H9 (cell line): ENCODE results near the gene DRG1. TPM values are rescaled to one million over a fixed set of nuclear protein-coding genes. Genes with fewer than 3 reads are reported as not detected.

Experiments
- DNase-seq: peaks from one replicate; pipeline ENCODE4 v3.0.0-alpha.2; 2017
- H2AFZ ChIP-seq: one replicate; pipeline ENCODE4 v1.6.1; 2013; ENCODE audit warnings: mild to moderate bottlenecking, low read length, control low read depth, moderate library complexity
- H2AK5ac ChIP-seq: 2 replicates; pipeline ENCODE4 v1.6.1; 2013; ENCODE audit warnings: low read length, control low read depth, mixed read lengths; ENCODE audit not compliant: insufficient read length
- H2BK120ac ChIP-seq: one replicate; pipeline ENCODE4 v1.6.1; 2013; ENCODE audit warnings: low read depth, mild to moderate bottlenecking, low read length, control low read depth, inconsistent platforms; ENCODE audit not compliant: poor library complexity, severe bottlenecking
- H2BK12ac ChIP-seq: 2 replicates; pipeline ENCODE4 v1.6.1; 2013; ENCODE audit warnings: low read length, control low read depth, mixed read lengths, low read depth; ENCODE audit not compliant: insufficient read length
- H2BK15ac ChIP-seq: 2 replicates; pipeline ENCODE4 v1.6.1; 2013; ENCODE audit warnings: low read depth, low read length, control low read depth
- H2BK20ac ChIP-seq: one replicate; pipeline ENCODE4 v1.6.1; 2013; ENCODE audit warnings: low read depth, mild to moderate bottlenecking, low read length, control low read depth, inconsistent platforms; ENCODE audit not compliant: poor library complexity, severe bottlenecking
- H2BK5ac ChIP-seq: 2 replicates; pipeline ENCODE4 v1.6.1; 2013; ENCODE audit warnings: low read length, control low read depth, mixed read lengths; ENCODE audit not compliant: insufficient read length
- H3K14ac ChIP-seq: 2 replicates; pipeline ENCODE4 v1.6.1; 2013; ENCODE audit warnings: low read length, control low read depth; ENCODE audit not compliant: insufficient read depth
- H3K18ac ChIP-seq: 2 replicates; pipeline ENCODE4 v1.6.1; 2013; ENCODE audit warnings: low read depth, mild to moderate bottlenecking, mixed read lengths, low read length, control low read depth; ENCODE audit not compliant: insufficient read length
- H3K23ac ChIP-seq: 2 replicates; pipeline ENCODE4 v1.6.1; 2013; ENCODE audit warnings: low read length, control low read depth, mixed read lengths, low read depth; ENCODE audit not compliant: insufficient read length
- H3K23me2 ChIP-seq: 2 replicates; pipeline ENCODE4 v1.6.1; 2013; ENCODE audit warnings: low read depth, mild to moderate bottlenecking, mixed read lengths, low read length, control low read depth; ENCODE audit not compliant: insufficient read length, poor library complexity, severe bottlenecking
- H3K27ac ChIP-seq: 2 replicates; pipeline ENCODE4 v1.5.1; 2013; ENCODE audit warnings: low read length, control low read depth, mixed read lengths, low read depth; ENCODE audit not compliant: insufficient read length
- H3K27me3 ChIP-seq: 2 replicates; pipeline ENCODE4 v1.6.1; 2013; ENCODE audit warnings: low read length, control low read depth, inconsistent platforms; ENCODE audit not compliant: insufficient read depth
- H3K4ac ChIP-seq: 2 replicates; pipeline ENCODE4 v1.6.1; 2013; ENCODE audit warnings: low read depth, mild to moderate bottlenecking, control low read depth, inconsistent platforms, low read length, moderate library complexity
- H3K4me1 ChIP-seq: 2 replicates; pipeline ENCODE4 v1.6.1; 2013; ENCODE audit warnings: low read length, control low read depth, inconsistent platforms; ENCODE audit not compliant: insufficient read depth
- H3K4me2 ChIP-seq: 2 replicates; pipeline ENCODE4 v1.6.1; 2013; ENCODE audit warnings: low read length, control low read depth, mixed read lengths; ENCODE audit not compliant: insufficient read length, insufficient read depth
- H3K56ac ChIP-seq: 2 replicates; pipeline ENCODE4 v1.6.1; 2013; ENCODE audit warnings: low read depth, mild to moderate bottlenecking, mixed read lengths, low read length, control low read depth; ENCODE audit not compliant: insufficient read length
- H3K79me1 ChIP-seq: 2 replicates; pipeline ENCODE4 v1.6.1; 2013; ENCODE audit warnings: low read depth, mild to moderate bottlenecking, moderate library complexity, low read length, control low read depth, inconsistent platforms; ENCODE audit not compliant: insufficient read depth, poor library complexity, severe bottlenecking
- H3K79me2 ChIP-seq: 2 replicates; pipeline ENCODE4 v1.6.1; 2013; ENCODE audit warnings: low read length, control low read depth, inconsistent platforms; ENCODE audit not compliant: insufficient read depth
- H3K9ac ChIP-seq: 2 replicates; pipeline ENCODE4 v1.6.1; 2013; ENCODE audit warnings: low read length, control low read depth, mixed read lengths; ENCODE audit not compliant: insufficient read length; ENCODE audit errors: extremely low read depth
- H3K9me3 ChIP-seq: one replicate; pipeline ENCODE4 v1.6.1; 2013; ENCODE audit warnings: low read depth, low read length, inconsistent platforms; ENCODE audit not compliant: control insufficient read depth
- H3T11ph ChIP-seq: one replicate; pipeline ENCODE4 v1.6.1; 2013; ENCODE audit warnings: mild to moderate bottlenecking, low read length, control low read depth, inconsistent platforms
- H4K20me1 ChIP-seq: one replicate; pipeline ENCODE4 v1.6.1; 2013; ENCODE audit not compliant: control insufficient read depth, insufficient read length, insufficient read depth
- H4K5ac ChIP-seq: 2 replicates; pipeline ENCODE4 v1.6.1; 2013; ENCODE audit warnings: low read depth, mild to moderate bottlenecking, mixed read lengths, low read length, control low read depth; ENCODE audit not compliant: insufficient read length
- H4K8ac ChIP-seq: replicated peaks from 2 replicates; pipeline ENCODE4 v1.6.1; 2013; ENCODE audit warnings: low read length, control low read depth, mixed read lengths, low read depth; ENCODE audit not compliant: insufficient read length
- H4K91ac ChIP-seq: 2 replicates; pipeline ENCODE4 v1.6.1; 2013; ENCODE audit warnings: low read depth, mild to moderate bottlenecking, moderate library complexity, mixed read lengths, low read length, control low read depth; ENCODE audit not compliant: insufficient read length
- H3K27ac Mint-ChIP-seq, 3 experiments: 2 replicates in 2 of 3; 3 replicates in 1 of 3; pipeline ENCODE4 v1.8.0; 2020 to 2021; ENCODE audit warnings: mixed read lengths in 3 of 3, mild to moderate bottlenecking in 1 of 3, moderate library complexity in 1 of 3
- H3K27me3 Mint-ChIP-seq: 2 replicates; pipeline ENCODE4 v1.8.0; 2021; ENCODE audit warnings: low read depth, mild to moderate bottlenecking, moderate library complexity, mixed read lengths
- H3K36me3 Mint-ChIP-seq, 3 experiments: 2 replicates in 2 of 3; 3 replicates in 1 of 3; pipeline ENCODE4 v1.8.0; 2020 to 2021; ENCODE audit warnings: low read depth in 3 of 3, mixed read lengths in 3 of 3; ENCODE audit not compliant: insufficient read depth in 1 of 3
- H3K4me1 Mint-ChIP-seq, 2 experiments: 2 replicates each; pipeline ENCODE4 v1.8.0; 2020; ENCODE audit warnings: mixed read lengths in 2 of 2
- H3K4me3 Mint-ChIP-seq, 2 experiments: 2 replicates in 1 of 2; 3 replicates in 1 of 2; pipeline ENCODE4 v1.8.0; 2020 to 2021; ENCODE audit warnings: mild to moderate bottlenecking in 2 of 2, mixed read lengths in 2 of 2, moderate library complexity in 1 of 2
- H3K9me3 Mint-ChIP-seq, 2 experiments: 2 replicates in 1 of 2; 3 replicates in 1 of 2; pipeline ENCODE4 v1.8.0; 2020; ENCODE audit warnings: mild to moderate bottlenecking in 2 of 2, mixed read lengths in 2 of 2, moderate library complexity in 1 of 2
- CTCF ChIP-seq: fragments of 200-600 bp; sonication (generic); conservative IDR thresholded peaks from 3 replicates; pipeline ENCODE4 v1.8.0; 2021; ENCODE audit warnings: antibody characterized with exemption, mild to moderate bottlenecking
- WGBS: extraction: QIAGEN DNeasy Blood & Tissue Kit; methylation state at CpG from one replicate; pipeline ENCODE4 v1.1.7; 2013; ENCODE audit warnings: missing lambda C conversion rate, low lambda C conversion rate, mixed read lengths; ENCODE audit not compliant: insufficient read length; ENCODE audit errors: extremely low coverage; 5-methylcytosine and 5-hydroxymethylcytosine counted together
- total RNA-seq: library from RNA; stranded (reverse); gene quantifications from 2 replicates; pipeline ENCODE4 v1.2.1, GENCODE V29; 2021

Gene DRG1
- total RNA-seq, 1 experiment from 2014 or later: 89.5 TPM

- H3K18ac ChIP-seq: no peak overlapping the region
- no peak overlapping the region for H2BK20ac ChIP-seq
- no peaks in the 10 kb centered on the region for H3K79me2 ChIP-seq
- H3K27ac ChIP-seq: no peak overlapping the region
- no peaks in the 10 kb centered on the region for H3K4me1 ChIP-seq
- H2BK5ac ChIP-seq: no peak overlapping the region
- Mint-ChIP-seq H3K27ac (0 out of 7 replicates have a peak overlapping the region, but pooled peaks of 1 of the 3 experiments have one; percentile 28), H3K27me3 (no peaks in the 10 kb centered on the region; the same call in 1 of the 2 replicates), H3K36me3 (peaks cover 18 to 46% (median 26%) of the 10 kb centered on the region in 3 experiments), H3K4me3 (no peak overlapping the region), H3K9me3 (no peaks in the 10 kb centered on the region), H3K4me1 (no peaks in the 10 kb centered on the region)
- H4K91ac ChIP-seq: no peak overlapping the region
- no peaks in the 10 kb centered on the region for H3K27me3 ChIP-seq
- no peak overlapping the region for H3K4ac ChIP-seq
- no peak overlapping the region for H3T11ph ChIP-seq
- no peak overlapping the region for H3K14ac ChIP-seq
- no peak overlapping the region for H2BK12ac ChIP-seq
- DNase-seq: no peak
- H2BK120ac ChIP-seq: no peak overlapping the region
- no peak for TF ChIP-seq CTCF
- no peak overlapping the region for H2AFZ ChIP-seq
- H3K9me3 ChIP-seq: no peaks in the 10 kb centered on the region
- no peak overlapping the region for H2AK5ac ChIP-seq
- H3K9ac ChIP-seq: no peak overlapping the region
- no peak overlapping the region for H3K23ac ChIP-seq
- no peaks in the 10 kb centered on the region for H4K20me1 ChIP-seq
- WGBS: no CpG with 5 or more reads among the region's 3 CpGs
- peaks cover 2% of the 10 kb centered on the region for H3K79me1 ChIP-seq
- no peak overlapping the region for H3K56ac ChIP-seq
- no peak overlapping the region for H4K8ac ChIP-seq
- no peaks in the 10 kb centered on the region for H3K23me2 ChIP-seq
- no peak overlapping the region for H2BK15ac ChIP-seq
- no peak overlapping the region for H4K5ac ChIP-seq
- no peak overlapping the region for H3K4me2 ChIP-seq
These were observed 76.4 kb downstream of the DRG1 start for GRCh38 chr22:31475800-31476199.
